GM06990 (cell line): Measurements from ENCODE around the gene RABGGTB.
"Not testable (repeated sequence)": the region's sequence is repeated elsewhere in the genome, so short reads cannot be mapped to it uniquely, and the experiment has no call there.

Experiments used
- DNase-seq: peaks from one replicate; pipeline ENCODE4 v3.0.0-alpha.2; 2011; ENCODE audit not compliant: insufficient read length; ENCODE audit errors: extremely low read depth
- H3K27me3 ChIP-seq: replicated peaks from 2 replicates; pipeline ENCODE4 v1.6.0; 2011; ENCODE audit warnings: low read length; ENCODE audit not compliant: control insufficient read depth, insufficient read depth
- H3K36me3 ChIP-seq: 2 replicates; pipeline ENCODE4 v1.5.1; 2011; ENCODE audit warnings: low read length; ENCODE audit not compliant: control insufficient read depth, insufficient read depth
- H3K4me3 ChIP-seq: replicated peaks from 2 replicates; pipeline ENCODE4 v1.5.1; 2011; ENCODE audit warnings: low read depth, mild to moderate bottlenecking, control low read depth, low read length
- TF ChIP-seq, protein P1 (sequence below): IDR thresholded peaks from 2 replicates; pipeline ENCODE4 v1.5.1; 2011; ENCODE audit warnings: low read length, control low read depth, mild to moderate bottlenecking, inconsistent platforms; ENCODE audit not compliant: insufficient read depth, poor library complexity, severe bottlenecking

The RABGGTB gene

DNA sequence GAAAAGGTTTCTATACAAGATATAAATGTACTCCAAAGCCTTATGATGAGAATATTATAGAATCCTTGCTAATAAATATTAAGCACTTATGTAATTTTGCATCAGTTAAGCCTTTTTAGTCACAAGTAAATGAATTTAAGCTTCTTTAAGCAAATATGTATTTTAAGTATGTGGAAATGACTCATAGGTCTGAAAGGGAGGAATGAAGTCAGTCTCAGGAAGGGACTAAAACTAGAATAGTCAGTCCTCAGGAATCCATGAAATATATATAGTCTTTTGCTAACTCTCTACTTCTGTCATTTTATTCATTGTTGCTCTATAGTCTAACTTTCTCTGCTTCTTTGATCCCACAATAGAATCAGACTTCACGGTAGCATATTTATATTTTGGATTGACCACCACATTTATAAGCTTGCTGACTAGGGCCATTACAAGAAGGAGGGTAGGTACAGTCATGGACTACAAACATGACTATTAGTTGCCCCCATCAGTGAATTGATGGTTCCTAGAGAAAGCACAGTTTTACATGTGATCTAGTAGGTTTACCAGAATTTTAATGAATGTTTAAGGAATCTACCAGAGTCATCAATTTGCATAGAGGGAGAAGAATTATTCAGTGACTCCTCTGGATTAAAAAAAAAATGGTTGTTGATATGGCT lies 20.2 kb upstream of the RABGGTB start:
- DNase-seq: no peak
- Histone ChIP-seq H3K36me3 (no peaks in the 10 kb centered on the region; the same call in 1 of the 2 replicates), H3K4me3 (no peak overlapping the region), H3K27me3 (no peaks in the 10 kb centered on the region)
- TF ChIP-seq, protein P1, sequence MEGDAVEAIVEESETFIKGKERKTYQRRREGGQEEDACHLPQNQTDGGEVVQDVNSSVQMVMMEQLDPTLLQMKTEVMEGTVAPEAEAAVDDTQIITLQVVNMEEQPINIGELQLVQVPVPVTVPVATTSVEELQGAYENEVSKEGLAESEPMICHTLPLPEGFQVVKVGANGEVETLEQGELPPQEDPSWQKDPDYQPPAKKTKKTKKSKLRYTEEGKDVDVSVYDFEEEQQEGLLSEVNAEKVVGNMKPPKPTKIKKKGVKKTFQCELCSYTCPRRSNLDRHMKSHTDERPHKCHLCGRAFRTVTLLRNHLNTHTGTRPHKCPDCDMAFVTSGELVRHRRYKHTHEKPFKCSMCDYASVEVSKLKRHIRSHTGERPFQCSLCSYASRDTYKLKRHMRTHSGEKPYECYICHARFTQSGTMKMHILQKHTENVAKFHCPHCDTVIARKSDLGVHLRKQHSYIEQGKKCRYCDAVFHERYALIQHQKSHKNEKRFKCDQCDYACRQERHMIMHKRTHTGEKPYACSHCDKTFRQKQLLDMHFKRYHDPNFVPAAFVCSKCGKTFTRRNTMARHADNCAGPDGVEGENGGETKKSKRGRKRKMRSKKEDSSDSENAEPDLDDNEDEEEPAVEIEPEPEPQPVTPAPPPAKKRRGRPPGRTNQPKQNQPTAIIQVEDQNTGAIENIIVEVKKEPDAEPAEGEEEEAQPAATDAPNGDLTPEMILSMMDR: no peak

DNA sequence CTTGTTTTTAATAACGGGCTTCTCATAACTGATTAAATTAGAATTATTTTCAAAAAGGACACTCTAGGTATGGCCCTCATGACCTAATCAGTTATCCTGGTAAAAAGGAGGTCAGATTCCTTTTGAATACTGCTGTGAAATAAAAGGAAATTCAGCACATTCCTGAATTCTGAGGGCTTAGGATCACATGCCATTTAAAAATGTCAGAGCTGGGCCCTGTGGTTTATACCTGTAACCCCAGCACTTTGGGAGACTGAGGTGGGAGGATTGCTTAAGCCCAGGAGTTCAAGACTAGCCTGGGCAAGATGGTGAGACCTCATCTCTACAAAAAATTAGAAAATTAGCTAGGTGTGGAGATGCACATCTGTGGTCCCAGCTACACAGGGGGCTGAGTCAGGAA lies 18.0 kb upstream of the RABGGTB start:
- H3K36me3 ChIP-seq: no peaks in the 10 kb centered on the region
- no peaks in the 10 kb centered on the region for H3K27me3 ChIP-seq
- no peak overlapping the region for H3K4me3 ChIP-seq
- TF ChIP-seq, protein P1: no peak
- DNase-seq: no peak

DNA sequence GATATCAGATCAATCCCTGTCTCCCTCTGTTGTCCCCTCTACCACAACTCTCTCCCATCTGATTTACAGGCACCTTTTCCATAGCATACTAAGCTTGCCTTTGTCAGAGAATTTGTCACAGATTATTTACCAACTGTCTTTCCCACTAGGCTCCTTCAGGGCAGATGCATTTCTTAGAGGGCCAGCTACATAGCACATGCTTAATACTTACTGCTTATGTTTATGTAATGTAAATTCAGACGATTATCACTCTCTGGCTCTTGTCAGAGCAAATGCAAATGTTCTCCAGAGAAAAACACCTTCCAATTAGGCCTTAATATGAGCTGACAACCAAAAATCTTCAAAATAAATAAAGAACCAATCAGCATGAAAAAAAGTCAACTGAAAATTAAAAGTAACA lies 15.3 kb upstream of the RABGGTB start:
- DNase-seq: no peak
- no peak overlapping the region for H3K4me3 ChIP-seq
- TF ChIP-seq, protein P1: no peak
- H3K27me3 ChIP-seq: no peaks in the 10 kb centered on the region
- no peaks in the 10 kb centered on the region for H3K36me3 ChIP-seq

DNA sequence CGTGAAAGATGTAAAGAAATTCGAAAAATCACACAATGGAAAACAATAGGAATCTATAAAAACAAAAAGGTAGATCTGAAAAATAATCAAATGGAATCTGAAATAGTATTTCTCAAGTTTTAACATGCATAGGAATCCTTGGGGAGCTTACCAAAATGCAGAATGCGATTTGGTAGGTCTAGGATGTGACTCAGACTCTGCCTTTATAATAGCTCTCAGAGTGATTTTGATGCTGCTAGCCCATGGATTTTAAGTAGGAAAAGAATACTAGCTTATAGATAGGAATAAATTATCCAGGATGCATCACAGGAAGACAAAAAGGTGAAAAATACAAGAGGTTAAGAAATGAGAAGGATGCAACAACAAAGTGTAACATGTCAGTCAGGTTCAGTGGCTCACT lies 14.1 kb upstream of the RABGGTB start:
- Histone ChIP-seq H3K36me3 (no peaks in the 10 kb centered on the region), H3K27me3 (no peaks in the 10 kb centered on the region)
- DNase-seq: no peak

DNA sequence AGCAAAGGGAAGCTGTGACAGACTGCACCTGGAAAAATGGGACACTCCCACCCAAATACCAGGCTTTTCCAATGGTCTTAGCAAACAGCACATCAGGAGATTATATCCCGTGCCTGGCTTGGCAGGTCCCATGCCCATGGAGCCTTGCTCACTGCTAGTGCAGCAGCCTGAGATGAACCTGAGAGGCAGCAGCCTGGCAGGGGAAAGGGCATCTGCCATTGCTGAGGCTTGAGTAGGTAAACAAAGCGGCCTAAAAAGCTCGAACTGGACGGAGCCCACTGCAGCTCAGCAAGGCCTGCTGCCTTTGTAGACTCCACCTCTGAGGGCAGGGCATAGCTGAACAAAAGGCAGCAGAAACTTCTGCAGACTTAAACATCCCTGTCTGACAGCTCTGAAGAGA lies 8.2 kb upstream of the RABGGTB start:
- H3K36me3 ChIP-seq, H3K4me3 ChIP-seq, H3K27me3 ChIP-seq, DNase-seq: not testable (repeated sequence)

More for the DNA sequence above, 14.1 kb upstream of the RABGGTB start:
- TF ChIP-seq, protein P1: no peak
- no peak overlapping the region for H3K4me3 ChIP-seq

DNA sequence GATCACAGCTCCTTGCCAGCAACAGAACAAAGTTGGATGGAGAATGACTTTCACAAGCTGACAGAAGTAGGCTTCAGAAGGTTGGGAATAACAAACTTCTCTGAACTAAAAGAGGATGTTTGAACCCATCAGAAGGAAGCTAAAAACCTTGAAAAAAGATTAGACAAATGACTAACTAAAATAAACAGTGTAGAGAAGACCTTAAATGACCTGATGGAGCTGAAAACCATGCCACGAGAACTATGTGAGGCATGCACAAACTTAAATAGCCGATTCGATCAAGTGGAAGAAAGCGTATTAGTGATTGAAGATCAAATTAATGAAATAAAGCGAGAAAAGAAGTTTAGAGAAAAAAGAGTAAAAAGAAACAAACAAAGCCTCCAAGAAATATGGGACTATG lies 7.4 kb upstream of the RABGGTB start:
- not testable (repeated sequence) for H3K36me3 ChIP-seq, H3K4me3 ChIP-seq, H3K27me3 ChIP-seq, DNase-seq

DNA sequence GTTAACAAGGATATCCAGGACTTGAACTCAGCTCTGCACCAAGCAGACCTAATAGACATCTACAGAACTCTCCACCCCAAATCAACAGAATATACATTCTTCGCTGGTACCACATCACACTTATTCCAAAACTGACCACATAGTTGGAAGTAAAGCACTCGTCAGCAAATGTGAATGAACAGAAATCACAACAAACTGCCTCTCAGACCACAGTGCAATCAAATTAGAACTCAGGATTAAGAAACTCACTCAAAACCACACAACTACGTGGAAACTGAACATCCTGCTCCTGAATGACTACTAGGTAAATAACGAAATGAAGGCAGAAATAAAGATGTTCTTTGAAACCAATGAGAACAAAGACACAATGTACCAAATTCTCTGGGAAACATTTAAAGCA lies 5.9 kb upstream of the RABGGTB start:
- DNase-seq, H3K4me3 ChIP-seq, H3K36me3 ChIP-seq, H3K27me3 ChIP-seq: not testable (repeated sequence)

DNA sequence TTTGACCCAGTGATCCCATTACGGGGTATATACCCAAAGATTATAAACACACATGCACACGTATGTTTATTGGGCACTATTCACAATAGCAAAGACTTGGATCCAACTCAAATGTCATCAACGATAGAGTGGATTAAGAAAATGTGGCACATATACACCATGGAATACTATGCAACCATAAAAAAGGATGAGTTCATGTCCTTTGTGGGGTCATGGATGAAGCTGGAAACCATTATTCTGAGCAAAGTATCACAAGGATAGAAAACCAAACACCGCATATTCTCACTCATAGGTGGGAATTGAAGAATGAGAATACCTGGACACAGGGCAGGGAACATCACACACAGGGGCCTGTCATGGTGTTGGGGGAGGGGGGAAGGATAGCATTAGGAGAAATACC lies 2.1 kb upstream of the RABGGTB start:
- not testable (repeated sequence) for H3K36me3 ChIP-seq, H3K27me3 ChIP-seq, DNase-seq
- peak overlapping the region; percentile 56 for H3K4me3 ChIP-seq
